Muscle of arm (tissue), 12 donors: ENCODE results near the gene KPNA3. TPM values are rescaled to one million over a fixed set of nuclear protein-coding genes. Genes with fewer than 3 reads are reported as not detected.
A peak's percentile ranks its signal among the peaks of the same experiment; 100 is the strongest.
"Not testable (repeated sequence)": the region's sequence is repeated elsewhere in the genome, so short reads cannot be mapped to it uniquely, and the experiment has no call there.

ENCODE experiments used
- DNase-seq: peaks from one replicate; pipeline ENCODE4 v3.0.0-alpha.2; 2013
- polyA plus RNA-seq, 12 donors: library from polyadenylated mRNA; unstranded; fragments of 120-200 nt; gene quantifications; one replicate each; pipeline ENCODE4 v1.2.1, GENCODE V29; 2013; ENCODE audit not compliant: insufficient read length in 12 of 12

The KPNA3 gene
- polyA plus RNA-seq, 12 donors: 32.7 to 94.0 (median 43.4) TPM

DNA sequence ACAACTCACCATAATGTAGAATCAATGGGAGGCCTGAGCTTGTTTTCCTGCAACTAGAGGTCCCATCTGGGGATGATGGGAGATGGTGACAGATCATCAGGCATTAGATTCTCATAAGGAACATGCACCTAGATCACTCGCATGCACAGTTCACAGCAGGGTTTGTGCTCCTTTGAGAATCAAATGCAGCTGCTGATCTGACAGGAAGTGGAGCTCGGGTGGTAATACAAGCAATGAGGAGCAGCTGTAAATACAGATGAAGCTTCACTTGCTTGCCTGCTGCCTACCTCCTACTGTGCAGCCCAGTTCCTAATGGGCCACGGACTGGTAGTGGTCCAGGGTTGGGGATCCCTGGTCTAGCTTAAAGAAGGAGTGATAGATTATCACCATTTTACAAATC is 33.0 kb downstream of the KPNA3 start:
- no peak for DNase-seq

DNA sequence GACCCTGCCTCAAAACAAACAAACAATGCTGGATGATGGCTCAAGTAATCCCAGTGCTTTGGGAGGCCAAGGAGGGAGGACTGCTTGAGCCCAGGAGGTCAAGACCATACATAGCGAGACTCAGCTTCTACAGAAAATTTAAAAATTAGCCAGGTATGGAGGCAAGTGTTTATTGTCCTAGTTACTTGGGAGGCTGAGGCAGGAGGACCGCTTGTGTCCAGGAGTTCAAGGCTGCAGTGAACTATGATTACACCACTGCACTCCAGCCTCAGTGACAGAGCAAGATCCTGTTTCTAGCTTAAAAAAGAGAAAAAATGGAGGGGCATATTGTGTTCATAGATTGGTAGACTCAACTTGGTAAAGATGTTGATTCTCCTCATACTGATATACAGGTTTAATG is 36.2 kb downstream of the KPNA3 start:
- DNase-seq: no peak

DNA sequence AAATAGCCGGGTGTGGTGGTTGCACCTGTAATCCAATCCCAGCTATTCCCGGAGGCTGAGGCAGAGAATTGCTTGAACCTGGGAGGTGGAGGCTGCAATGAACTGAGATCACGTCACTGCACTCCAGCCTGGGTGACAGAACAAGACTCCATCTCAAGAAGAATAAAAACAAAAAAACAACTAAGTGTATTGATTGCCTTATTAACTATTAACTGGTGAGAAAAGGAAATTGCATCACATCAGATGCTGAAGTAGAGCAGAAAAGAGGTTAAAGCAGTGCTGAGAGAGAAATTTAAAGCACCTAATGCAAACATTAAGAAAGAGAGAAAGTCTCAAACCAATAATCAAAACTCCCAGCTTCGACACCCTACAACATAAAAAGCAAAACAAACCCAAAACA is 38.3 kb downstream of the KPNA3 start:
- no peak for DNase-seq

DNA sequence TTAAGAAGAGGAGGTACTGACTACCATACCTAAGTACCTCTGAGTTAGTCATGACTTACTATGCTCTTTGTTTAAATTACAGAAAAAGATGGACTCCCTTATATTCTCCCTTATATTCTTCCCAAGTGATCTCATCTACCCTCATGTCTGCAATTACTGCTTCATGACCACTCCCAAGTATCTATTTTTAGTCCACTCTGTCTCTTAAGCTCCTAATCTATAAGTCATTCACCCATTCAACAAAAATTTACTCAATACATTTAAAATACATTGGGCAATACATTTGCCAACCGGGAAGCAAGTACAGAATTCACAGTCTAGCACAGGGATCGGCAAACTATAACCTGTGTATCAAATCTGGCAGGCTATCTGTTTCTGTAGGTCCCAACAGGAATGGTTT is 42.6 kb downstream of the KPNA3 start:
- no peak for DNase-seq

DNA sequence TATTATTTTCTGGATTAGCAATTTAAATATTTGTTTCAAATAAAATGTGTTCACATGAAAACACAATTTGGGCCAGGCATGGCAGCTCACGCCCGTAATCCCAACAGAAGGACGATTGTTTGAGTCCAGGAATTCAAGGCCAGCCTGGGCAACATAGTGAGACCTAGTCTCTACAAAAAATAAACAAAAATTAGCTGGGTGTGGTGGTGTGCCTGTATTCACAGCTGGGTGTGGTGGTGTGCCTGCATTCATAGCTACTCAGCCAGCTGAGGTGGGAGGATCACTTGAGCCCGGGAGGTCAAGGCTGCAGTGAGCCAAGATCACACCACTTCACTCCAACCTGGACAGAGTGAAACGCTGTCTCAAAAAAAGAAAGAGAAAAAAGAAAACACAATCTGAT is 46.4 kb downstream of the KPNA3 start:
- DNase-seq: no peak

DNA sequence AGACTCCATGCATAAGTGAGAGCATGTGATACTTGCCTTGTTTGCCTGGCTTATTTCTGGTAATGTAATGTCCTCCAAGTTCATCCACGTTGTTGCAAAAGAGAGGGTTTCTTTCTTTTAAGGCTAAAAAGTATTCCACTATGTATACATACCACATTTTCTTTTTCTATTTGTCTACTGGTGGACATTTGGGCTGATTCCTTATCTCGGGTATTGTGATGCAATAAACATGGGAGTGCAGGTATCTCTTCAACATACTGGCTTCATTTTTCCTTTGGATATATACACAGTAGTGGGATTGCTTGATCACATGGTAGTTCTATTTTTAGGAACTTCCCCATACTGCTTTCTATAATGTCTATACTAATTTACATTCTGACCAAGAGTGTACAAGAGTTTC is 51.6 kb downstream of the KPNA3 start:
- DNase-seq: no peak

DNA sequence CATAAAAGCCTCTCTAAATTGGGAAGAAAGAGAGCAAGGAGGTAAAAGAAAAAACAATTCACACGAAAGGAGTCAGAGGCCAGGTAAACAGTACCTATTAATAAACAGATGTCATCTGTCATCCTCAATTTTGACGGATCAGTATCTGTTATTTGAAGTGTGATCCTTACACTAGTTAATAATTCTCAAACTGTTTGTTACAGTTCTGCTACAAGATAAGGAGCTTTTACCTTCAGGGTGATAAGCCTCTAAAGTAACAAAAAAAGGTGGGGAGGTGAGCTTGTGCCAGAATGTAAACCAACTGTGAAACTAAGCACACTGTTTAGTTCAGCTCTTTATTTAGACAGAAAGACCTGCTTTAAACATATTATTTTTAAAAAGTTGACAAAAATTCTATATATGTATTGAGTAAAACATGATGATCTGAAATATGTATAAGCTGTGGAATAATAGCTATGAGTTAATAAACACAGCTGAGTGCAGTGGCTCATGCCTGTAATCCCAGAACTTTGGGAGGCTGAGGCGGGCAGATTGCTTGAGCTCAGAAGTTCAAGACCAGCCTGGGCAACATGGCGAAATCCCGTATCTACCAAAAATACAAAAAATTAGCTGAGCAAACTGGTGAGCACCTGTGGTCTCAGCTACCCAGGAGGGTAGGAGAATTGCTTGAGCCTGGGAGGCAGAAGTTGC is 52.8 kb downstream of the KPNA3 start:
- DNase-seq: no peak

DNA sequence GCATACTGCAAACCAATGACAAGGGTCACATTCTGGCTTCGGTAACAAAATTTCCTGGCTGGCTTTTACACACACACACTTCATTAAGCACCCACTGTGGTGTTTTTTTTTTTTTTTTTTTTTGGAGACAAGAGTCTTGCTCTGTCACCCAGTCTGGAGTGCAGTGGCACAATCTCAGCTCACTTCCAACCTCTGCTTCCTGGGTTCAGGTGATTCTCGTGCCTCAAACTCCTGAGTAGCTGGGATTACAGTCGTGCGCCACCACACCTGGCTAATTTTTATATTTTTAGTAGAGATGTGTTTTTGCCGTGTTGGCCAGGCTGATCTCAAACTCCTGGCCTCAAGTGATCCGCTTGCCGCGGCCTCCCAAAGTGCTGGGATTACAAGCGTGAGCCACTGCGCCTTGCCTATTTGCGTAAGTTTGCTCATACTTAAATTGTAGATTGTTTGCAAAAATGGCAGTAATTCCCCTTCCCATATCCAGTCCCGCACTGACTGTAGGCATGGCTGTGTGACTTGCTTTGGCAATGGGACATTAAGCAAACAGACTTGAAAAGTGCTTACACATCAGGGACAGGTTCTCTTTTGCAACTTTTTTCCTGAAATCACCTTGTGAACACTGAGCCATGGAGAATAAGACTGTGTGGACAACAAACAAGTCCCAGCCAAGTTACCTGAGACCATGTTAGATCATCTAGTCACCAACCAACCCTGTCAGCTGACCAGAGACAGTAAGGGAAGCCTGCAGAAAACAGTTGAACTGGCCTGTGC is 59.1 kb downstream of the KPNA3 start:
- DNase-seq: no peak

DNA sequence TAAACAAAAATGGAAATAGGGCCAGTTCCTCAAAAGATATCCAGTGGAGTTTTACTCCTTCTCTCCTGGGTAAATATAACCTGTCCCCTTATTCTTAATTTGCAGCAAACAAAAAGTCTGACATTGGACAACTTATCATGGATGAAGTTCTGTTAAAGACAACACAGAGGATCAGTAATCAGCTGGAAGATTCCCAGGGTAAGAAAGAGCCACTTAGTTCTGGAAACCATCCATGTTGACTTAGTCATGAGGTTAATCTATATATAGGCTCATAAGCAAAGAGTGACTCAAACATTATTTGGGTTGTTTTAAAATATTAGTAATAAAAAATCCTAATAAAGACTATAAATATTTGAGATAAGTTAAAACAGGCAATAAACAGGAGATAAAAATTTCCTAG is 60.7 kb downstream of the KPNA3 start:
- DNase-seq: no peak

DNA sequence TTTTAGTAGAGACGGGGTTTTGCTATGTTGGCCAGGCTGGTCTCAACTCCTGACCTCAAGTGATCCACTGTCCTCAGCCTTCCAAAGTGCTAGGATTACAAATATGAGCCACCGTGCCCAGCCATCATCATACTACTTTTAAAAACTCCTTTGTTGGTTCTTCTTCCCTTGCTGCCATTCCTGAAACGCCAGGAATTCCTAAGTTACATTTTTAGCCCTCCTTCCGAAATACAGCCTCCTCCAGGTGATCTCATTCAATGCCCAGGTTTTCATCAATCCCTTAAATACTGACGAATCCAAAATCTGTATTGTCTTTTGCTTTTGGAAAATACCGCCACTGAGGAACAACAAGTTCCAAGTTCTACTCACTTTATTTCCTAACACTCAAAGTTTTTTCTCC is 75.9 kb downstream of the KPNA3 start:
- no peak for DNase-seq

DNA sequence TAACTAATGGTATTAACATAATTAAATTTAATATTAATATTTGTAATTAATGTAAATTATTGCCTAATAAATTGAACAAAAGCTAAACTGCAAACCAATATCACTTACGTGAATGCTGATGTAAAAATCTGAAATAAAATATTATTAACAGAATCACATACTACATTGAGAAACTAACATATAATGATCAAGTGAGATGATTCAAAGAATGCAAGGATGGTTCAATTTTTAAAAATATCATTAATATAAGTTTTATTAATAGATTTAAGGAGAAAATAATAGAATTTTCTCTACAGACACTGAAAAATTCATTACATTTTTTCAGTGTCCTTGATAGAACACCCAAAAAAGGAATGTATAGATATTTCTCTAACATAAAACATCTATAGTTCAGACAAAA is 77.7 kb downstream of the KPNA3 start:
- DNase-seq: no peak

DNA sequence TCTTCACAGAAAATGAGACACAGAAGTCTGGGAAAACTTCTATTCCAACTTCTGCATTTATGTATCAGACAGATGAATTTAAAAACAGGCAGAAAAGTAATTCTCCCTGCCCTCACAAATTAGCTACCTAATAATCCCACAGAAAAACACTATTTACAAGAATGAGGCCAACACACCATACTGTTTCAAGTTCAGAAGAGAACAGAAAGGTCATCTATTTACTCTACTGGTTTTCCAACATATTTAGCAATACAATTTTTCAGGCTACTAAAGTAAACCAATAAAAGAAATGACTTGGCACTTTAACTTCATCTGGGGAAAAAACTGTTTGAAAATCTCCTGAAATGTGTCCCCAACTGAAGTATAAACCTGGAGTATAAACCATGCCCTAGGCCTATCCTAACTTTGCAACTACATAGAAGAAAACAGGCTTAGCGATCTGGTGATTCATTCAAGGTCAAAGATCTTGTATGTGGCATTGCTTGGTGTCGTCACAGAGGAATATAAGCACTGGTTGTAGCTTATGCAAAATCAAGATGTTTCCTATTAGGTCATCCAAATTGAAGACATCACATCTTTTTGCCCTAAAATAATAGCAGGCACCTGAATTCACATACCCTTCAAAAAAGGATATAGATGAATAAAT is 81.1 kb downstream of the KPNA3 start:
- DNase-seq: no peak

DNA sequence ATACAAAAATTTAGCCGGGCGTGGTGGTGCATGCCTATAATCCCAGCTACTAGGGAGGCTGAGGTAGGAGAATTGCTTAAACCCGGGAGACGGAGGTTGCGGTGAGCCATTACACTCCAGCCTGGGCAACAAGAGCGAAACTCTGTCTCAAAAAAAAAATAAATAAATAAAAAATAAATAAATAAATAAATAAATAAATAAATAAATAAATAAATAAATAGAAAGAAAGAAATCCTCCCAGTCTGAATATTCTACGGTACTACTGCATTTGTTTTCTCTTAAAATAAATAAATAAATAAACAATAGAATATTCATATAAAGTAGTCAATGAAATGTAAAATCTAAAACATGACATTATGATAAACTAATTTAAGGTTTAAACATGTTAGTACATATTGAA is 88.2 kb downstream of the KPNA3 start:
- DNase-seq: not testable (repeated sequence)

DNA sequence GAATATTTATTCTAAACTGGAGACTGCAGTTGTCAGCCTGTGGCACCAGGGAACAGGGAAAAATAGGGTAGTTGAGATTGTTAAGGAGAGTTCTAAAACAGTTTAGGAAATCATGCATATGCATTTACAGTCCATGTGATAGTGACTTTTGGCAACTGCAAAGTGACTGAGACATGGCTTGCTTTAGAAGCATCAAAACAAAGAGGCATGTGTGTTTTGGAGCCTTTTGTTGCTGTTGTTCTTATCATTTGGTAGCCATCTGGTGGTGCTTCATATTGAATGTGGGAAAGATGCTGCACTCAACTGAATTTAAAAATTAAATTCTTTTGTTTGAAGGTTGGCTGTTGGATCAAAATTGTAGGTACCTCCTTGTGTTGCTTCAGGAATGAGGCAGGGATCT is 91.0 kb downstream of the KPNA3 start:
- DNase-seq: no peak

DNA sequence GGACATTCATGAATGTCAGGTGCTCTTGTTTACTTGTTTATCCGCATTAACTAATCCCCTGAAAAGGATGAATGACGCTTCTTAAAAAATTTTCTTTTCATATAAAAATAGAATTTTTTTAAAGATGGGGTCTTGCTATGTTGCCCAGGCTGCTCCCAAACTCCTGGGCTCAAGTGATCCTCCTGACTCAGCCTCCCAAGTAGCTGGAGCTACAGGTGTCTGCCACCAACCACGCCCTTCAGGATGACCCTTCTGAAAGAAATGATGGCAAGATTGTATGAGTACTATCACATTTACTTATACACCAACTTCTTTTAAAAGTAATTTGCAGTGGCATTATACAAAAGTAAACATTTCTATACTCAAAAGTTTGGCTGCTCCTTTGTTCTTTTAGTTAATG is 95.0 kb downstream of the KPNA3 start:
- no peak for DNase-seq

DNA sequence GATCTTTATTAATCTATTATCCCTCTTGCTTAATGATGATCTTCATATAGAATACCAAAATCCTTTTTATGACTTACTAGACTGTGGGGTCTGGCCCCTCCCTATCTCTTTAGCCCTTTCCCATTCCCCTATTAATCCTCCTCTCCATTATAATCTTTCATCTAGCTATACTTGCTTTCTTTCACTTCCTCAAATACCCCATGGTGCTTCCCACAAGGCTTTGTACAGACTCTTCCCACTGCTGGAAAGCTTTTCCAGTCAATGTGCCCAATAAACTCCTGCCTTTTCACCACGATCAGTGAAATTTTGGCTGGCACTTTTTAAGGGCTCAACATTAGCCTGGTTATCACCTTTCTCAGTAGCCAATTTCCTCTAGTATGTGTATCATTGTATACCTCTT is 98.0 kb downstream of the KPNA3 start:
- no peak for DNase-seq

DNA sequence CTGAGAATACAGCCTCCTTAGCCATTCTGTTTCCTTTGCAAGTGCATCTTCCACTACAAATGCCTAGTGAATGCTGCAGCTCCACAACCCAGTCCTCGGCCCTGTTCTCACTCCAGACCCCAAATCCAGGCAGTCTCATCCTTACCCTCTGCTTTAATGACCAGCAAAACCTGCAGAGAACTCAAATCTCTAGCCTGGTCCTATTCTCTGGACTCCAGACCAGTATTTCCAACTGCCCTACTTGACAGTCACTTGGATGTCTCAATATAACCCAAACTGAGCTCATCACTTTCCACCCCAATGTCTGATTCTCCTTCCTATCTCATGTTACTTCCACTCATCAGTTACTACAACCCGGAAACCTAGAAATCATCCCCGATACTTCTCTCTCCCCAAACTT is 98.6 kb downstream of the KPNA3 start:
- no peak for DNase-seq

DNA sequence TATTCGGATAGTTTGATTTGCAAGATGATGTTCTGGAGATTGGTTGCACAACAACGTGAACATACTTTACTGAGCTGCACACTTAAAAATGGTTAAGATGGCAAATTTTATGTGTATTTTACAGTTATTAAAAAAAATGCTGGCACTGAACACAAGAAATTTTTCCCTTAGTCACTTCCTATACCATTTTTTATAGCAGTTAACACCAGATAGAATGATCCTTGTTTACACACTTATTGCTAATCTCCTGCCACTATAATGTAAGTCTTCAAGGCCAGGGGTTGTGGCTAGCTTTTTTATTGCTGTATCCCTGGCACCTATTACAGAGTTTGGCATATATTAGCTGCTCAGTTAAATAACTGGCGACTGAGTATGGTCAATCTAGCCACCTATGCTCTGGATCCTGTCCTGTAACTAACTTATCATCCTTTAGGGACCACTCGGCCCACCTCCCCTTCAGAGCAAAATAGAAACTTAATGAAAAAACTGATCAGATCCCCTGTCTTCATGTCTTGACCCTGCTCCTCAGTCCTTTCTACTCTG is 99.2 kb downstream of the KPNA3 start:
- no peak for DNase-seq

DNA sequence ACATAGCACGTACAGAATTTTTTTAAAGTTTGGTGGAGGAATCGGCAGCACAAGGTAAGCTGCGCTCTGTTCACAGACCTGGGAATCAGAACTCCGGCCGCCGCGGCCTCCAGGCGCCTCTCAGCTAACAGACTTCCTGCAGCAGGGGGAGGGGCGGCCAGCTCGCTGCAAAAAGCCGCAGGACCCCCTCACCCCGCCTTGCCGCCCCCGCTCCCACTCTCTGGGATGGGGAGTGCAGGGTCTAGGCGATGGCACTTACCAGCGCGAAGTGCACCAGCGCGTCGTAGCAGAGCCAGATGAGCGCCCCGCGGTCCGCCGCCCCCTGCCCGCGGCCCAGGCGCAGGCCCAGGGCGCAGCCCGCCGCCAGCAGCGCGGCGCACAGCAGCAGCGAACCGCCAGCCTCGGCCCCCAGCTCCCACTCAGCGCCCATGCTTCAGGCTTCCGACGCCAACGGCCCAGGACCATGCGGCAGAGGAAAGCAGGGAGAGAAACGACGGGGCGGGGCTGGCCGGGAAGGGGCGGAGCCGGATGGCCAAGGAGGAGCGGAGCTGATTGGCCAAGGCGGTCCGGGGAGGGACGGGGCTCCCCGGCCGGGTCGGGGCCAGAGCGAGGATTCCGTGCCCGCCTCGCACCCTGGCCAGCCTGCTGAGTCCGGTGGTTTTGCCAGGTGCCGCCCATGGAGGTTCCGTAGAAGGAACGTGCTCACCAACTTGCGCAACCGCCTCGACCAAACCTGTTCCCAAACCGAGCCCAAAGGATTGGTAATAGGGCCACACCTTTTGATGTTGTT is 101.3 kb downstream of the KPNA3 start, which contains the start of gene EBPL:
TSS of gene EBPL (minus strand) at position 492 of the 790 bp plus-strand sequence. CDS start at position 430, 62 bp downstream.
- DNase-seq: peak; percentile 92

DNA sequence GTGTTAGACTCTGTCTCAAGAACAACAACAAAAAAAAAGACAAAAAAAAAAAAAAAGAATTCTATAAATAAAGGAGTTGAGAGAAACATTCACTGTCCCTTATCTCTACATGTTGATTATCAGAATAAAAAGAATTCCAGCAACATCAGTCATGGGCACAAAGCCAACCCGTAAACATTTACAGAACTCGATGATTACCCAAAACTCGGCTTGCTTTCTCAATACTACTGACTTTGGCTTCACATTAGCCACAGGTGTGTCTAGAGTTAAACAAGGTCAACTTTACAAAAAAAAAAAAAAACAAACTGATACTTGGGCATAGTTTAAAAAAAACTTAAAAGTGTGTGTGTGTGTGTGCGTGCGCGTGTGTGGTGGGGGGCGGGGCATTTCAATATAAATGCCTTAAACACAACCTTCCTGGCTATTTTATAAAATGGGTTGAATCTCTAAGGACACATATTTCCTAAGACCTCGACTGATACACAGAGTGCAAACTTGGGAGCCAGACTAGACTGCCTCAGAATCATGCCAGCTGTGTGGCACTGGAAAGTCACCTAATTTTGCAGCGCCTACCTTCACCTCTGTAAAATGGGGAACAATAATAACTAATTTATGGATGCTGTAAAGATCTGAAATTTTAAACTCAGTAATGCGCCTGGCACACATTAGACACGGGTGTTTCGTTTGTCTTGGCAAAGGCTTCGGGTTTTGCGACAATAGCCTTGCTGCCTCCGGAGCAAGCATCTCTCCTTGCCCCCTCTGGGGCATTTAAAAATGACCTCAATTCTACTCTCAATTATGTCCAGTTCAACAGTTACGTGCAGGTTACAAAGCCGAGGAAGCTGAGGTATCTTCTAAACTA is 102.1 kb downstream of the KPNA3 start:
- peak; percentile 13 for DNase-seq

DNA sequence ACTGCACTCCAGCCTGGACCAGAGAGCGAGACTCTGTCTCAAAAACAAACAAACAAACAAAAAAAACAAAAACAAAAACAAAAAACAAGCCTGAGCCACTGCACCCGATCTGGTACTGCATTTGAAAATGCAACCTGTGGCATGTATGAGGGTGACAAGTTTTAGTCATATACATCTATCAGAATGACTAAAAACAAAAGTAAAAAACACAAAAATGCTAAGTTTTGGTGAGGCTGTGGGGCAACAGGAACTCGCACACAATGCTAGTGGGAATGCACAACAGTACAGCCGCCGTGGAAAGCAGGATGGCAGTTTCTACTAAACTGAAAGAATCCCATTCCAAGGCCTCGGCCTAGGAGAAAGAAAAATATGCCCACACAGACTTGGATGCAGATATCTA is 109.0 kb downstream of the KPNA3 start:
- DNase-seq: no peak
